Muscle layer of colon (tissue), 2 donors: ENCODE results near the gene POLR2J.

ENCODE experiments used
- H3K27ac ChIP-seq: one replicate; pipeline ENCODE4 v1.7.0; 2013; ENCODE audit warnings: low read depth, mild to moderate bottlenecking, low read length, moderate library complexity
- H3K27me3 ChIP-seq, 2 donors: one replicate each; pipeline ENCODE4 v1.7.0; 2013; ENCODE audit warnings: low read length in 2 of 2, mild to moderate bottlenecking in 2 of 2; ENCODE audit not compliant: insufficient read depth in 2 of 2, control insufficient read depth in 1 of 2
- H3K36me3 ChIP-seq: one replicate; pipeline ENCODE4 v1.7.0; 2013; ENCODE audit warnings: mild to moderate bottlenecking, low read length; ENCODE audit not compliant: insufficient read depth
- H3K4me1 ChIP-seq: one replicate; pipeline ENCODE4 v1.7.0; 2013; ENCODE audit warnings: mild to moderate bottlenecking, low read length; ENCODE audit not compliant: insufficient read depth
- H3K4me3 ChIP-seq, 2 donors: one replicate each; pipeline ENCODE4 v1.7.0; 2013; ENCODE audit warnings: low read length in 2 of 2, low read depth in 1 of 2, mild to moderate bottlenecking in 1 of 2, moderate library complexity in 1 of 2
- H3K9ac ChIP-seq: one replicate; pipeline ENCODE4 v1.7.0; 2013; ENCODE audit warnings: low read length
- H3K9me3 ChIP-seq: one replicate; pipeline ENCODE4 v1.7.0; 2013; ENCODE audit warnings: mild to moderate bottlenecking, low read length
- donor health status: abdominal sarcoma.
- donor health status: Adenocarcinoma of cecum.

The POLR2J gene

DNA sequence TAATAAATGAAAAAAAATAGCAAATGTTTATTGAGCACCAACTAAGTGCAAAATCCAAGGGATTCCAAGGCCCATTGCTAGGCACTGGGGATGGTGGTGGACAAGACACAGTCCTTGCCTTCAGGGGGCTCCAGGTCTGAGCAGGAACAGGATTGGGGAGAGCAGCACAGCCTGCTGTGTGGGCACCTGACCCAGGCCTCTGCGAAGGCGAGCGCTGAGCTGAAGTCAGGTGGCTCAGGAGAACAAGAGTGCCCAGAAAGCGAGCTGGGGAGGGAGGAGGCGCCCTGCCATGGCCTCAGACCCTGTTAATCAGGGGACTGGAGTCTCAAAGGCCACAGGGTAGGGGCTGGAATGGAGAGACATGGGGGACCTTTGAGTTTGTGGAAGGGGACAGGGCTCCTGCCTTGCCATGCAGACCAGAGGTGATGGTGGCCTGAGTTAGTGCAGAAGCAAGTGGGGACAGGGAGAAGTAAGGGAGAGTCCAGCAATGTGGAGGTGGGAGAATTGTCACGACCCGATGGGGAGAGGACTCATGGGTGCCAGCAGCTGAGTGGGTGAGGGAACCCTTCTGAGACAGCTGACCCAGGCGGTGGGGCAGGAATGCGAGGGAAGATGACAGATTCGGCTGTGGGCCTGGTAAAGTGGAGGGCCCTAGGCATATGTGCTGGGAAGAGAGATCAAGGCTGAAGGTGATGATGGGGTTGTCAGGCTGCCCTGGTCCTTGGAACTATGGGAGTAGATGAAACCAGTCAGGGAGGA, 49.4 kb downstream of the POLR2J start:
- Histone ChIP-seq H3K27ac (no peak overlapping the region), H3K36me3 (peaks cover 23% of the 10 kb centered on the region), H3K4me1 (peaks cover 12% of the 10 kb centered on the region), H3K4me3 (no peak overlapping the region), H3K27me3 (no peaks in the 10 kb centered on the region), H3K9me3 (no peaks in the 10 kb centered on the region), H3K9ac (no peak overlapping the region)

DNA sequence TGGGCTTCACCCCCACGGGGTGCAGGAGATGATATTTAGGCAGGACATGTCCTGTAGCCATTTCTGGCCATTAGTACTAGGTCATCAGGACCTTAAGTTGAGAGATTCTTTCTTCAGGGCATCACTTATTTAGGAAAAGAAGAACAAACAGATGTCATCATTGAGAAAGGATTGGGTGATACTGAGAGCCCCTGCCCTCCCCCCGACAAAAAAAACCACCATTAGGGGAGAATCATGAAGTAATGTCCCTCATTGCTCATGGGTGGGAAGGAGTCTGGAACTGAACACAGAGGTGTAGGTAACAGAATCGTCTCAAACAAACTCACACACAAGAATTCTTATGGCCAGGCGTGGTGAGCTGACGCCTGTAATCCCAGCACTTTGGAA, 51.7 kb downstream of the POLR2J start:
- Histone ChIP-seq H3K9ac (no peak overlapping the region), H3K4me3 (no peak overlapping the region), H3K9me3 (no peaks in the 10 kb centered on the region), H3K36me3 (peaks cover 34% of the 10 kb centered on the region), H3K4me1 (peaks cover 6% of the 10 kb centered on the region), H3K27me3 (no peaks in the 10 kb centered on the region), H3K27ac (no peak overlapping the region)

DNA sequence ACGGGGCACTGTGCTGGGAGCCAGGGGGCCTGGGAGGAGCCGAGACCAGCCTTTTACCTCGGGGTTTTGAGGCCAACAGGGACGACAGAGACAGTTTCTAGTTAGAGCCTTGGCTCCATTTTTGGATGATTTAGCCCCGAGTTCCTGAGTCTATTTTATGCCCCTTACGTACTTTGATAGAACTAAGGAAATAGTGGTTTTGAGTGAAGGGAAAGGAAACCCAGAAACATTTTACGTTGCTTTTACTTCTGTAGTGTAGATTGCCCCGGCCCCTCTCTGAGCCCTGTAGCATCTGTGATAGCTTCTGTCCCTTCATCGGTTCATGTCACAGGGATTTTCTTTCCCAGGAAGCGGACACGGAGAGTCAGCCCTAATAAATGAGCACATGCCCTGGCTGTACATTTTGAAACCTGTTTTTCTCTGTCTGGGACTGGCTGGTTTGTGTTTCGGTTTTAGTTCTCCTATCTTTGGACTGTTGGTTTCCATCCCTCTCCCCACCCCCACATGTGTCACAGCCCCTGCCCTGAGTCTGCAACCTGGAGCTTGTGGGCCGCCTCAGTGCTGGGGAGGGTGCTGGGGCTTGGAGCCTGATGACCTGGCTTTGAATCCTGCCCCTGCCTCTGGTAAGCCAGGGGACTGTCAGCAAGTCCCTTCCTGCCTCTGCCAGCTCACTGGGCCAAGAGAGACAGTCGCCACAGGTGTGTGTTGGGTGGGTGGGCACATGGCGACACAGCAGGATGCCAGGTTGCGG, 52.3 kb downstream of the POLR2J start:
- Histone ChIP-seq H3K27me3 (no peaks in the 10 kb centered on the region), H3K9ac (no peak overlapping the region), H3K4me3 (no peak overlapping the region)

DNA sequence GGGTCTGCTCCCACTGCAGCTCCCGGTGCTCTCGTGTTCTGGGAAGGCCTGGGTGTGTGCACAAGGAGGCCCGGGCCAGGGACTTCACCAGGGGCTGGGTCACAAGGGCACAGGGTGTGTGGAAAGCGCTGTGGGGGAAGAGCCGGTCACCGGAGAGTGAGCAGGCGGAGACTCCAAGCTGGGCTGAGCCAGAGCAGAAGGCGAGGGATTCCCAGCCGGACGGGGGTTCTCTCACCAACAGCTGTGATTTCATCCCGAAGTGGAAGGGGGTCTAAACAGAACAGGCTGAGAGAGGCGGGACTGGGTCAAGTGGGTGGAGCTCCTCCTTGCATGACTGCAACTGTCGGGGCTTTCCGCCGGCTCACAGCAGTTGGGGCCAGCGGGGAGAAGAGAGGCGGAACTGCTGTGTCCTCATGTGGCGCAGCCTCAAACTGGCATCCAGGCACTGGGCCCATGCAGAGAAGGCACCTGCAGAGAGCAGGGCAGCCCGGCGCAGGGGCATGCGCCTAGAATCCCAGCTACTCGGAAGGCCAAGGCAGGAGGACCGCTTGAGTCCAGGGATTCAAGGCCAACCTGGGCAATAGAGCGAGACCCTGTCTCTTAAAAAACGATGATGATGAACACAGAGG, 53.0 kb downstream of the POLR2J start:
- Histone ChIP-seq H3K4me3 (no peak overlapping the region), H3K9ac (no peak overlapping the region), H3K36me3 (peaks cover 42% of the 10 kb centered on the region), H3K9me3 (no peaks in the 10 kb centered on the region), H3K27ac (no peak overlapping the region), H3K27me3 (no peaks in the 10 kb centered on the region), H3K4me1 (no peaks in the 10 kb centered on the region)

More for the DNA sequence above, 52.3 kb downstream of the POLR2J start:
- Histone ChIP-seq H3K9me3 (no peaks in the 10 kb centered on the region), H3K27ac (no peak overlapping the region), H3K36me3 (peaks cover 38% of the 10 kb centered on the region), H3K4me1 (peaks cover under 1% of the 10 kb centered on the region)

DNA sequence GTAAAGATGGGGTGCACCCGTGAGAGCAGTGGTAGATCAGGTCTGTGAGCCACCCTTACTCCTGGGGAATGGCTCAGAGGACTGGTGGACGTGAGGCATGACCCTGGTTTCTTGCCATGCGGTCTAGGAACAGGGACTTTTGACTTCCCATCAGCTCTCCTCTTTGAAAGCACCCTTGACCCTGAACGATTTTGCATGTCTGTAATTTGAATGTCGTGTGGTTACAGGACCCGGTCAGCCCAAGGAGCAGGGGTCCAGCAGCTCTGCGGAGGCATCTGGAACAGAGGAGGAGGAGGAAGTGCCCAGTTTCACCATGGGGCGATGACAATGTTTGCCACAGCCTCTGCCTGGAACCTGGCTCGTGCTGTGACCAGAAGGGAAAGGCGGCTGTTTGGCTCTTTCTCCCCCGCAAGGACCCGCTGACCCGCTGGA, 53.9 kb downstream of the POLR2J start:
- Histone ChIP-seq H3K9ac (no peak overlapping the region), H3K36me3 (peaks cover 47% of the 10 kb centered on the region), H3K27me3 (no peaks in the 10 kb centered on the region), H3K4me1 (no peaks in the 10 kb centered on the region), H3K4me3 (no peak overlapping the region), H3K27ac (no peak overlapping the region), H3K9me3 (no peaks in the 10 kb centered on the region)

DNA sequence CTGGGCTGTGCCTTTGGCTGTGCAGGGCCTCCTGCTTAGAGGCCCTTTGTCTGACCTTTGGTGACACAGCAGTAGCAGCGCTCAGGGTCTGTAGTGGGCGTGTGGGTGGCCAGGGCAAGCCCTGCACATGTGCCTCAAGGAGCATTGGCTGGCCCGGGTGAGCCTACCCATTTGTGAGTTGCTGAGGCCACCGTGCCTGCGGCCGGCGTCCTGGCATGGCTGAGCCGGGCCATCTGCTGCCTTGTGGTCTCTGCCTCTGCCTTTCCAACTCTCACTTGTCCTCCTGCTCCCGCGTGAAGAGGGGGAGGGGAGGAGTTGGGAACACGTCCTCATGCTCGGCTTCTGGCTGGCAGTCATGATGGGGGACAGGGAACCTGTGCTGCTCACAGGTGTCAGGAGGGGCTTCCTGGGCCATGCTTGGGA, 54.6 kb downstream of the POLR2J start:
- Histone ChIP-seq H3K4me3 (no peak overlapping the region), H3K36me3 (peaks cover 47% of the 10 kb centered on the region), H3K4me1 (no peaks in the 10 kb centered on the region), H3K9me3 (no peaks in the 10 kb centered on the region), H3K27ac (no peak overlapping the region), H3K27me3 (no peaks in the 10 kb centered on the region), H3K9ac (no peak overlapping the region)
